Stimulated activated CD8-positive, alpha-beta memory T cell treated with anti-CD3 and anti-CD28 coated beads, Interleukin-7, amount 100 ng/mL, for 48 hours (primary cell): ENCODE data around the gene HOXC5.

Source experiments
- DNase-seq, 2 donors: peaks; one replicate each; pipeline ENCODE4 v3.0.0-alpha.2; 2020; ENCODE audit warnings: low read depth in 1 of 2; ENCODE audit errors: extremely low read depth in 1 of 2

HOXC5 gene

GRCh38 chr12:54019091-54019811, 13.6 kb upstream of the HOXC5 start:
- no peak for DNase-seq

DNA sequence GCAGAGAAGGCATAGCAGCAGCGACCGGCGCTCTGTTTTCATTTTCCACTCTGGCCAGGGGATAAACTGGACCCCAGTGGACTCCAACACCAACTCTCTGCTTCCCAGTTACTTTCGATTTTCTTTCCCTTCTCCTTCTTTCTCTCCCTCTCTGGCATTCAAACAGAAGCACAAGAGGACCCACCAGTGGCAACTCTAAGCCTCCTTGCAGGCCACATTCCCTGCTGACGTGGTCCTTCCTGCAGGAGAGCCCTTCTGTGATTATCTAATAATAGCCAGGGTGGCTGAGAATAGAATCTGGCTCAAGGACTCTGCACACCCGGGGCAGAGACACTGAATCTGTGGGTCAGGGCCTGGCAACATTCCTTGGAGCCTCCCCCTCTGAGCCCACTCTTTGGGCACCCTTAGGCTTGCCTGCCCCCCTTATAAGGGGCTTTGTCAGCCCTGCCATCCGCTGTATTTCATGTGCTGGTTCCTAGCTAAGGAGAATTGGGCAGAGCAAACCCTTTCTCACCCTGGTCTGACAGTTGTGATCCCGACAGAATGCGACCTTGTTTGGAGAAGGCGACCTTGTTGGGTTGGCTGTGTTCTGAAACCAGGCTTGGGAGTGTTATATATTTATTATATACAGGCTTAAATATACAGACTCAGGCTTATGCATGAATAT, 12.8 kb upstream of the HOXC5 start:
- DNase-seq, result no peak

- no peak for DNase-seq
These were observed 12.1 kb upstream of the HOXC5 start for GRCh38 chr12:54020591-54021405.

GRCh38 chr12:54021432-54022013, 11.3 kb upstream of the HOXC5 start:
- DNase-seq, result no peak

GRCh38 chr12:54022960-54023884, 9.6 kb upstream of the HOXC5 start:
- DNase-seq, result no peak

DNA sequence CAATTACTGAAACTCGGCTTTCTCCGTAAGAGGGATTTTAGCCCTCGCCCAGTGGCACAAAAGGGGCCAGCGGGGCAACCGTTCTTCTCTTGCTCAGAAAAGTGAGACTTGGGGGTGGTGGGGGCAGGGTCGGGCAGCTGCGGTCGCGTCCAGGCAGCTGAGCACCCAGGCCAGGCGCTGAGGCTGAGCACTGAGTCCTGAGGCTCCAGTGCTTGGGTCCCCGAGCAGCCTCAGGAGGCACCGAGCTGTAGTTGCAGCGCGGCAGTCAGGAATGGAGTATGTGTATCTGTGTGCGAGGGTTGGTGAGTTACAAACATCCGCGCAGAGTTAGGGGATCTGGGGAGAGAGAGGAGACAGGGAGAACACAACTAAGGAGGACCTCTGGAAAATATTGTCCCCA, 8.7 kb upstream of the HOXC5 start:
- DNase-seq, result no peak

GRCh38 chr12:54024581-54025305, 8.1 kb upstream of the HOXC5 start:
- DNase-seq, result no peak

GRCh38 chr12:54025499-54026405, 7.1 kb upstream of the HOXC5 start:
- no peak for DNase-seq

DNA sequence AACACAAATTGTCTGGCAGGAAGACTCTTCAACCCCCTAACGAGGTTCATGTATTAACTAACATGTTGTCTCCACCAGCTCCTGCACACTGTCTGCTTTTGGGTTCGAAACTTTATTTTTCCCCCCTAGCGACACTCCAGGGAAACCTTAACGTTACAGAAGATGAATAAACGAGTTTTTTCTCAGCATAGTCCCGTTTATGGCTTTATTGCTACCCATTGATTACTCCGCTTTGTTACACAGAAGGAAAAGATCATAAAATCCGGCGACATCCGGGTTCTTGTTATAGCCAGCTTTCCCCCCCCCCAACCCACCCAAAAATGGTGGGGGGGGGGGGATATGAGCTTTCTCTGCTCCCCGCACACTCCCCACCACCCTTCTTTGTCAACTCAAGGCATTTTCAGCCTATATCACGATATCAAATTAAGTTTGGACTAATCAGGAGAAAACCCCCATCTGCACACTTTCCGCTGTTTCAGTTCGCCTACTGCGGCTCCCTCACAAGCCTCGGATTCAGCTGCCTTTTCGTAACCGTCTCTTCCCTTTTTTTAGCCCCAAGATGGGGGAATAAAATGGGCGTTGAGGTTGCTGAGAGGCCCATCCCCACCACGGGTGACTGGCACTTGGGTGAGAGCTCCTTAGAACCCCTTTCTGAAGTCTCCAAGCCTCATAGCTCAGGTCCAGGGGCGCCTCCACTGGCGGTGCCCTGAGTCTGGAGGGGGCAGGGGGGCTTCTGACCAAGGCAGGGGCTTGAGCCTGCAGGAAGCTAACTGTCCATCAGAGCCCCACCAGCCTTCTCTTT, 6.0 kb upstream of the HOXC5 start:
- DNase-seq, result no peak

DNA sequence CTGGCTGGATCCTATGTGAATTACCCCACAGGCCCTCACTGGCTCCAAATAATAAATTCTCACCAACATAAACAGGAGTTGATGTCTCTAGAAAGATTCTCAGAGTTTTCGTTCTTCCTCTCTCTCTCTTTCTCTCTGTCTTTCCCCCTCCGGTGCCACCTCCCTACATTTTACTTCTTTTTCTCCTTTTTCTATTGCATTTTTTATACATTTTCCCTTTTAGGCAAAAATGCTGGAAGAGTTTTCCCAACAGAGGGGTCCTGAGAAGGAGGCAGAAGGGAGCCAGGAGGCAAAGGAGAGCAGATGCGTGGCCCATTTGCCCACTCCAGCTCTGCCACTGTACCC, 5.4 kb upstream of the HOXC5 start:
- DNase-seq, result no peak

- no peak for DNase-seq
These were observed 4.3 kb upstream of the HOXC5 start, which contains the start of gene HOXC6 for GRCh38 chr12:54028314-54029201. HOXC6 (plus strand) TSS chr12:54028440; CDS start chr12:54028522, 82 bp downstream.

- DNase-seq, result no peak
These were observed 3.1 kb upstream of the HOXC5 start for GRCh38 chr12:54029529-54030441.

DNA sequence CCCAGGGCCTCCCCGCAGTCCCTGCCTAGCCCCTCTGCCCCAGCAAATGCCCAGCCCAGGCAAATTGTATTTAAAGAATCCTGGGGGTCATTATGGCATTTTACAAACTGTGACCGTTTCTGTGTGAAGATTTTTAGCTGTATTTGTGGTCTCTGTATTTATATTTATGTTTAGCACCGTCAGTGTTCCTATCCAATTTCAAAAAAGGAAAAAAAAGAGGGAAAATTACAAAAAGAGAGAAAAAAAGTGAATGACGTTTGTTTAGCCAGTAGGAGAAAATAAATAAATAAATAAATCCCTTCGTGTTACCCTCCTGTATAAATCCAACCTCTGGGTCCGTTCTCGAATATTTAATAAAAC, 2.4 kb upstream of the HOXC5 start:
- DNase-seq, result no peak

DNA sequence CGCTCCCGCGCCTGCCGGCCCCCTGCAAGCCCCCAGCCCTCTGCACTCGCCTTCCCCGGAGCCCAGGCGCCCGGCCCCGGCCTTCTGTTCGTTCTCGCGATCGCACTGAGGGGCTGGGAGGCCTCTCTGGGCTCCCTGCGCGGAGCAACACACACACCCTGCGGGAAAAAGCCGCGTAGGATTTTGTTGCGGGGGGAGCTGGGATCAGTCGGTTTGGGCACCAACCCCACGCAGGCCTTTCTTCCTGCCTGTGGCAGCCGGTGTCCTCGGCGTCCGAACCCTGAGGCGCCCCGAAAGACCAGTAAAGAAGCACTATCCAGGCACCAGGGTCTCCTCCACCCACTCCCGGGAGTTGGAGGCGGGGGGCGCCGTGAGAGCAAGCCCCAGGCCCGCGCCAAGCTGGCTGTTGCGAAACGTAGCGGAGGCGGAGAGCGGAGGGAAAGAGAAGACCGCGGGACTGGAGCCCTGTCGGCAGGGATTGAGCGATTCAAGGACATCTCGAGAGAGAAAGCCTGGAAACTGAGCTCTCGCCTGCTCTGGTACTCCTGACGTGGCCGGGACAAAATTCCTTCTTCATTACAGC, 1.9 kb upstream of the HOXC5 start:
- DNase-seq, result no peak

- DNase-seq, result no peak
These were observed 1.4 kb upstream of the HOXC5 start for GRCh38 chr12:54031480-54031879.
